ENCODE data around the gene RNF39. TPM values are rescaled to one million over a fixed set of nuclear protein-coding genes. Genes with fewer than 3 reads are reported as not detected.
A peak's percentile ranks its signal among the peaks of the same experiment; 100 is the strongest.

RNF39 gene
- total RNA-seq, 1 donor from 2014 or later: 2.5 TPM

- peak; percentile 99 for DNase-seq
- Histone ChIP-seq H3K4me3 (peak within 1 kb of the TSS; percentile 84), H3K36me3 (peaks cover 40% of the 10 kb centered on the region), H3K9me3 (no peaks in the 10 kb centered on the region), H3K4me1 (peaks cover 48% of the 10 kb centered on the region), H3K27me3 (ENCODE audit: low read depth) (peaks cover 1% of the 10 kb centered on the region), H3K27ac (peak within 1 kb of the TSS; percentile 91)
- ATAC-seq: peak; percentile 99
- intact Hi-C loops (cut with DNase I): no loop called here
- TF ChIP-seq CTCF (IDR thresholded peaks at IDR 0.05): peak; percentile 5
These were observed 8.8 kb downstream of the RNF39 start, which contains the start of gene PPP1R11 for GRCh38 chr6:30066577-30067459. PPP1R11 (plus strand) TSS chr6:30067198; CDS start chr6:30067411, 213 bp downstream.

- peak overlapping the region; percentile 84 for H3K4me3 ChIP-seq
- H3K9me3 ChIP-seq: no peaks in the 10 kb centered on the region
- no peaks in the 10 kb centered on the region for H3K27me3 ChIP-seq (ENCODE audit: low read depth)
- intact Hi-C loops (cut with DNase I): no loop called here
- peak overlapping the region; percentile 91 for H3K27ac ChIP-seq
- TF ChIP-seq CTCF (IDR thresholded peaks at IDR 0.05): no peak
- ATAC-seq: no peak
- no peak for DNase-seq
- H3K4me1 ChIP-seq: peaks cover 47% of the 10 kb centered on the region
- peaks cover 40% of the 10 kb centered on the region for H3K36me3 ChIP-seq
These were observed 9.5 kb downstream of the RNF39 start for GRCh38 chr6:30066082-30066481.

- H3K4me3 ChIP-seq: no peak overlapping the region
- peaks cover 48% of the 10 kb centered on the region for H3K4me1 ChIP-seq
- DNase-seq (no peak), ATAC-seq (no peak)
- no peak for TF ChIP-seq CTCF (IDR thresholded peaks at IDR 0.05)
- H3K9me3 ChIP-seq: no peaks in the 10 kb centered on the region
- H3K27me3 ChIP-seq (ENCODE audit: low read depth): no peaks in the 10 kb centered on the region
- intact Hi-C loops (cut with DNase I): no loop called here
- no peak overlapping the region for H3K27ac ChIP-seq
- peaks cover 17% of the 10 kb centered on the region for H3K36me3 ChIP-seq
These were observed 12.3 kb downstream of the RNF39 start for GRCh38 chr6:30063315-30063714.

GRCh38 chr6:30062471-30063178 is 12.9 kb downstream of the RNF39 start:
- Histone ChIP-seq H3K27me3 (ENCODE audit: low read depth) (no peaks in the 10 kb centered on the region), H3K4me3 (peak overlapping the region; percentile 76), H3K36me3 (peaks cover 23% of the 10 kb centered on the region), H3K4me1 (peaks cover 41% of the 10 kb centered on the region), H3K27ac (no peak overlapping the region), H3K9me3 (no peaks in the 10 kb centered on the region)
- ATAC-seq (no peak), DNase-seq (no peak)
- TF ChIP-seq CTCF (IDR thresholded peaks at IDR 0.05): no peak
- intact Hi-C loops (cut with DNase I): no loop called here

- Histone ChIP-seq H3K36me3 (peaks cover 30% of the 10 kb centered on the region), H3K27ac (peak overlapping the region; percentile 87), H3K9me3 (no peaks in the 10 kb centered on the region), H3K4me1 (peaks cover 38% of the 10 kb centered on the region), H3K27me3 (ENCODE audit: low read depth) (no peaks in the 10 kb centered on the region), H3K4me3 (peak overlapping the region; percentile 76)
- DNase-seq: no peak
- no peak for TF ChIP-seq CTCF (IDR thresholded peaks at IDR 0.05)
- intact Hi-C loops (cut with DNase I): no loop called here
- ATAC-seq: peak in 1 of 2 donors; percentile 37
These were observed 13.6 kb downstream of the RNF39 start for GRCh38 chr6:30061858-30062458.
